Activated CD8-positive, alpha-beta memory T cell treated with anti-CD3 and anti-CD28 coated beads for 1 hour (primary cell): ENCODE measurements around the gene TRAF2.
"Not testable (repeated sequence)": the region's sequence is repeated elsewhere in the genome, so short reads cannot be mapped to it uniquely, and the experiment has no call there.

ENCODE experiments used
- DNase-seq, 2 donors: peaks; one replicate each; pipeline ENCODE4 v3.0.0-alpha.2; 2020; ENCODE audit warnings: low read depth in 1 of 2; ENCODE audit errors: extremely low read depth in 1 of 2

TRAF2 gene

GRCh38 chr9:136857581-136858412, 28.5 kb upstream of the TRAF2 start:
- DNase-seq = no peak

- DNase-seq = no peak
Observed at GRCh38 chr9:136858452-136858843, 27.9 kb upstream of the TRAF2 start.

GRCh38 chr9:136858844-136859757, 27.2 kb upstream of the TRAF2 start:
- no peak for DNase-seq

- DNase-seq = no peak
Observed at GRCh38 chr9:136860529-136860928, 25.8 kb upstream of the TRAF2 start.

GRCh38 chr9:136860933-136861873, 25.1 kb upstream of the TRAF2 start:
- no peak for DNase-seq

- DNase-seq = no peak
Observed at GRCh38 chr9:136861874-136862457, 24.4 kb upstream of the TRAF2 start.

- DNase-seq = no peak
Observed at GRCh38 chr9:136862849-136863622, 23.3 kb upstream of the TRAF2 start.

- no peak for DNase-seq
Observed at GRCh38 chr9:136863623-136864273, 22.6 kb upstream of the TRAF2 start.

- DNase-seq = no peak
Observed at GRCh38 chr9:136865041-136865767, 21.1 kb upstream of the TRAF2 start.

- DNase-seq = no peak
Observed at GRCh38 chr9:136865768-136866103, 20.6 kb upstream of the TRAF2 start.

- not testable (repeated sequence) for DNase-seq
Observed at GRCh38 chr9:136866898-136867421, 19.4 kb upstream of the TRAF2 start.

- no peak for DNase-seq
Observed at GRCh38 chr9:136867480-136867879, 18.8 kb upstream of the TRAF2 start.

- no peak for DNase-seq
Observed at GRCh38 chr9:136867917-136868316, 18.4 kb upstream of the TRAF2 start.

- no peak for DNase-seq
Observed at GRCh38 chr9:136868644-136869043, 17.7 kb upstream of the TRAF2 start.

GRCh38 chr9:136869611-136870010, 16.7 kb upstream of the TRAF2 start:
- not testable (repeated sequence) for DNase-seq

- no peak for DNase-seq
Observed at GRCh38 chr9:136875155-136875554, 11.2 kb upstream of the TRAF2 start.

GRCh38 chr9:136876476-136876875, 9.8 kb upstream of the TRAF2 start:
- no peak for DNase-seq

- DNase-seq = no peak
Observed at GRCh38 chr9:136880651-136881050, 5.7 kb upstream of the TRAF2 start.
